T follicular helper cell (primary cell): ENCODE results near the gene HPS6.

ENCODE experiments used
- DNase-seq: peaks from one replicate; pipeline ENCODE4 v3.0.0-alpha.2; 2020; ENCODE audit warnings: low read depth

HPS6 gene

DNA sequence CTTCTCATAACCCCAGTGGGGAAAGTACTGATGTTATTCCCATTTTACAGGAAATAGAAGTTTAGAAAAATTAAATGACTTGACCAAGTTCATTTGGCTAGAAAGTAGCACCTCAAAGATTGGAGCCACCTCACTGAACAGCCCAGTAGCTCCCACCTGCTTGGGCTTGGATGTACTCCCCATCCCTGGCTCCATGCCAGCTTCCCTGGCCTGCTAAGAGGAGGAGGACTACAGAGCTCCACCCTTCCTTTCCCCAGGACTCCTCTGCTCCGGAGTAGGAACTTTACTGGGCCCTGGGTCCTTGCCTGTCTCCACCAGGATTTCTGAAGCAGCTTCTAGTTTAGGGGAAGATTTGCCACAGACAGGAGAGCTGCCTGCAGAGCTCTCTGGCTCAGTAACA is 3.1 kb downstream of the HPS6 start:
- no peak for DNase-seq

DNA sequence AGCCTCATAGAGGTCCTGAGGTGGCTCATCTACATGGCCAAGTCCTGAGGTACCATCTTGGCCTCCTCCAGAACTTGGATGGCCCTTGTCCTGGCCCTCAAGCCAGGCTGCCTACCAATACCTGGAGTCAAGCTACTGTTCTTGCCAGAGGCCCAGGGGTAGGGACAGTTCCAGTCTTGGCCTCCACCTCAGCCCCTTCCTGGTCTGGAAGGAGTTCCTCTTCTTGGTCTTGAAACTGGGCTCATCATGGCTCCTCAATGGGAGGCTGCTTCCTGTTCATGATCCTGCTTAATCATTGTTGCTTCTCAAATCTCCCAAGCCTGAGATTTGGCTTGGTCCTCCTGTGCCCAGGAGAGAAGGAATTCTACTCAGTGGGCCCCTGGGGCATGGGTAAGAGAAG is 3.9 kb downstream of the HPS6 start:
- no peak for DNase-seq

DNA sequence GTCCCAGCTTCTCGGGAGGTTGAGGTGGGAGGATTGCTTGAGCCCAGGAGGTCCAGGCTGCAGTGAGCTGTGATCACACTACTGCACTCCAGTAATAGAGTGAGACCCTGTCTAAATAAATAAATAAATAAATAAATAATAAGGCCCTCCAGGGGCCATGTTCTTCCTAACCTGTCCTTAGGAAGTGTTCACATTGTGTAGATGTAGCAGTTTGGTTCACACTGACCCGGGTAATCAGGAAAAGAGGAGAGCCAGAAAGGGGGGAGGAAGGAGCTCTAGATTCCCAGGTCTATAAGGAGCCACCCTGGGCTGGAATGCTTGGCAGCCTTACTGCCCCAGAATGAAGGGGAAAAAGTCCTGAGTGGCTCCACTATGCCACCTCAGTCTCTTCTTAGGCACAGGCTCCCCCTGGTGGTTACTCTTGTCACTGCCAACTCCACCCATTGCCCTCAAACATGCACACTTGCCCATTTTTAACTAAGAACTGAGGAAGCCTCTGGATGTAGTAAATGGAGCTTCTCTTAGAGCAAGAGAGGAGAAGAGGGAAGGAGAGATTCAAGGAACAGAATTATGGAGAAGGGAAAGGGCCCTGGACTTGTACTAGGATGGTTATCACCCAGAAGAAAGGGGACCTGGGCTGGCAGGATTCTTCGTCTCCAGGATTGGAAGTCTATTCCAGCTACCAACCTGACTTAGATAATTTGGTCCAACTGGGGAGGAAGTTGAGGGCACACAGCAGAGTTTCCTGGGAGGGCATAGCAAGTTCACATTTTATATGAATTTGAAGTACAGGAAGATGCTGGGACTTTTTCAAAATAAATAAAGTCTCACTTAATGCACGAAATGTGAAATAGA is 7.8 kb downstream of the HPS6 start:
- peak; percentile 66 for DNase-seq

DNA sequence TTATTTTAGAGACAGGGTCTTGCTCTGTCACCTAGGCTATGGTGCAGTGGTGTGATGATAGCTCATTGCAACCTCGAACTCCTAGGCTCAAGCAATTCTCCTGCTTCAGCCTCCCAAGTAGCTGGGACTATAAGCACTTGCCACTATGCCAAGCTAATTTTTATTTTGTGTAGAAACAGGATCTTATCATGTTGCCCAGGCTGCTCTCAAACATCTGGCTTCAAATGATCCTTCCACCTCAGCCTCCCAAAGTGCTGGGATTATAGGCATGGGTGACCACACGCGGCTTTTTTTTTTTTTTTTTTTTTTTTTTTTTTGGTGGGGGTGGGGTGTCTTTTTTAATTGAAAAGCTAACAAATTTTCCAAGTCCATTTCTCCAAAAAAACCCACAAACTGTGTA is 18.4 kb downstream of the HPS6 start:
- DNase-seq = no peak

DNA sequence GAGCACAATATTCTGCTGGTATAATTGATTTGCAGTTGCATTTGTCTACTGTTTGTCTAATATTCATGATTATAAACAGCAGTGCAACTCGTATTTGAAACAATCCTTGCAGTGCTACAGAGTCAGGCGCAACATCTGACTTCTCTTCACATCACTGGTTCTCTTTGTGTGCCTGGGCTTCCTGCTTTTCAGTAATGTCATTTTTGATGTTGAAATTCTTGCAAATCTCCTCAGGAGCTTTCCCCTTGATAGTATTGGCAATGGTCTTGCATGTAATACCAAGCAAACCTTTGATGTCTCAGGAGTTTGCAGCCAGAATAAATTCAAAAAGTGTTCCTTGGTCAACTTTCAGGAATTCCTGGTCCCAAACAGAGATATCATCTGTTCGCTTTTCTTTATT is 20.2 kb downstream of the HPS6 start:
- DNase-seq = no peak

DNA sequence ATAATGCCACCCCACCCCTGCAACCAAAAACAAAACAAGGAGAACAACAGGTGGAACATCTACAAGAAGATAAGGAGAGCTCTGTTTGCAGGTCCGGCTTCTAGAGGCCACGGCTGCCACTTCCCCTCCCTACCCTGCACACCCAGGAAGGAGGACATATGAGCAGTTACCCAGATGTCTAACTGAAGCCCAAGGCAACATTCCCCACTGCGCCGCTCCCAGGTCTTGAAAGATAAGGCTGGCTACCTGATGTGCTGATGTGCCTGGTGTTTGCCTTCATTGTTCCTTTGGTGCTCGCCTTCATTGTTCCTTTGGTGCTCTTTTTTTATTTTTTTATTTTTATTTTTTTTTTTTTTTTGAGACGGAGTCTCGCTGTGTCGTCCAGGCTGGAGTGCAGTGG is 21.0 kb downstream of the HPS6 start:
- DNase-seq = no peak

DNA sequence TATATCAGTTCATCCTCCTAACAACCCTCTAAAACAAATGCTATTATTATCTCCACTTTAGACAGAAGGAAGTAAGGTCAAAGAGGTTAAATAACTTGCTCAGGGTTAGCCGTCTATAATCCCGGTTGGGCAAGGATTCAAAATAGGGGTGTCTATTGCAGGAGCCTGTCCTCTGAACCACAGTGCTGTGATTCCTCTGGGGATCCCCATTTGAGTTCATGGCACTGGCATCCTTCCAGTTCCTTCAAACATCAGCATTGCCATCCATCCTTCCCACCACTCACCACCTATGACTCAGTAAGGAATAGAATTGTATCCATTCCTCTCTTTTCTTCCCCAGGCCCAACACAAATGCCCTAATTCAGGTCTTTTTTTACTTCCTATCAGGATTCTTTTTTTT is 25.6 kb downstream of the HPS6 start:
- DNase-seq = no peak

DNA sequence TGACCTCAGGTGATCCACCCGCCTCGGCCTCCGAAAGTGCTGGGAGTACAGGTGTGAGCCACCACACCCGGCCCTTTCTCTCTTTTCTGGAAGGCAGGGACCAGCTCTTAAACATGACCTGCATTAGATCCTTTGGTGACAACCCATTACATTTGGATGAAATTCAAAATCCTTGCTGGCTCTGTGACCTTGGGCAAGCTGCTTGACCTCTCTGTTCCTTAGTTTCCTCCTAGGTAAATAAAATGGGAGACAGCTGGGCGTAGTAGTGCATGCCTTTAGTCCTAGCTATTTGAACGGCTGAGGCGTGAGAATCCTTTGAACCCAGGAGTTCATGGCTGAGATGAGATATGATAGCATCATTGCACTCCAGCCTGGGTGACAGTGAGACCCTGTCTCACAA is 31.3 kb downstream of the HPS6 start:
- no peak for DNase-seq

DNA sequence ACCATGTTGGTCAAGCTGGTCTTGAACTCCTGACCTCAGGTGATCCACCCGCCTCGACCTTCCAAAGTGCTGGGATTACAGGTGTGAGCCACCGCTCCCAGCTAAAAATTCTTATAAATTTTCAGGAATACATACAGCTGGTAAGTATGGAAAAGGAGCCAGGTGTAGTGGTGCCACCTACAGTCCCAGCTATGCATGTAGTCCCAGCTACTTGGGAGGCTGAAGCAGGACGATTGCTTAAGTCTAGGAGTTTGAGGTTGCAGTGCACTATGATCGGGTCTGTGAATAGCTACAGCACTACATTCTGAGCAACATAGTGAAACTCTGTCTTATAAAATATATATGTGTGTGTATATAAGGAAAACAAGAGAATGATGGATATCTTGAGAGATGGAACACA is 36.0 kb downstream of the HPS6 start:
- no peak for DNase-seq

DNA sequence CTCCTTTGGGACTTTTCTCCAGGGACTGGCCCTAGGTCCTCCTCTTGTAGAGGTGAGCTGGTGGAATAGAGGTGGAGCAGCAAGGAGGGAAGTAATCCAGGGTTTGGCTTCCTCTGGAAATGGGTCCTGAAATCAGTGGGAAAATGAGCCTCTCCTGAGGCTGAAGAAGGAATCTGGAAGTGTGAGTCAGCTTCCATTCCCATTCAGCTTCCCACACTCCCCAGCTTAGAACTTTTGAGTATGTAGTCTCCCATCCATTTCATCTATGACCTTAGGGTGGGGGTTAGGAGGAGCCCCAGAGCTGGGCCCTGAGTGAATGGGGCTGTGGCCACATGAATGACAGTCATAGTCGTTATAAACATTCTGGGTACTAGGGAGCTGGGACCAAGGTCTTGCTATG is 37.3 kb downstream of the HPS6 start:
- no peak for DNase-seq

DNA sequence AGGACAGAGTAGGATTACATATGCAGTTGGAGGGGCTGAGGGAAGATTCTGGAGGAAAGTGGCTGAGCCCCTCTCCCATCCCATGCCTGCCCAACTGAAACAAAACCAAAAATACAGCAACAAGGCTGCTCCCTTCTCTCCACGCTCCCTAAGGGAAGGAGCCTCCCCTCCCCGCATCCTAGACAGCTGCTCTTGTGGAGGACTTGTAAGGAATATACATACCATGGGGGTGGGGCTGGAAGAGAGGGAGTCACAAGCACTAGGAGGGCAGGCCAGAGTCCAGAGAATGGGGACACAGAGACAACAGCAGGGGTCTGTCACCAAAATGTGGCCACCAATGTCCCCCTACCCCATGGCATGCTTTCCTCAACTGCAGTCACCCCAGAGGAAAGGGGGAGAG is 41.8 kb downstream of the HPS6 start:
- DNase-seq = no peak

DNA sequence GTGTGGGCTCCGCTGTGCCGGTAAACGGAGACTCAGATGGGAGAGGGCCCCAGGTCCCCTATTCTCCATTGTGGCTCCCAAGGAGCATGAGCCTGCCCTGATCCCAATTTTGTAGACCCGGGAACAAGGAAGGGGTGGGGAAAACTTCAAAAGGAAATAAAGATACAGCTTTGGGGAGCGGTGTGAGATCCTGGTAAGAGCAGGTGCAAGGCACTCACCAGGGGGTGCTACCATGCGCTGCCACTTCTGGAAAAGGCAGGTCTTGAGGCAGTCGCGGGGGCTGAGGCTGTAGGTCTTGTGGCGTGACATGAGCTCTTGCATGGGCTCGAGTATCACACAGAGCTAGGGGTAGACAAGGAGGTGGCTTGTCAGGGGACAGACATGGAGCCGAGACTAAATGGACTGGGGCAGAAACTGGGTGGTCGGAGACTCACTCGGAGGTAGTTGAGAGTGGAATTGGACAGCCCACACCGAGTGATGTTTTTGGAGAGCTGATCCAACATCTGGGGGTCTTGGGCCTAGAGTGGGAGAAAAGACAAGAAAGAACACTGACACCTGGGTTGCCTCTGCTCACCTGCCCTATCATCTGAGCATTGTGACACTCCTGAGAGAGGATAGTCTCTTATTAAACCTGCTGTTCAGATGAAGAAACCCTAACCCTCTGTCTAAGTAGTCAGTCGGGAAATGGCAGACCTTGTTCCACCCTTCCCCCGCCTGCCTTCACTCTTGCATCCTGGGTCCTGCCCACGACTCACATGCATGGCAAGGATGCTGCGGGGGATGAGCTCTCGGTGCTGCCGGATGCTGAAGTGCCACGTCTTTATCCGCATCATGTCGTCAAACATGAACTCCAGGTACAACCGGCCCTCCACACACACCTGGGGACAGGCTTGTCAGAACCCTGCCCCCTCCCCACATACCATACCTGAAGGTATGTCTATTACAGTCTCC is 44.3 kb downstream of the HPS6 start:
- DNase-seq = no peak

DNA sequence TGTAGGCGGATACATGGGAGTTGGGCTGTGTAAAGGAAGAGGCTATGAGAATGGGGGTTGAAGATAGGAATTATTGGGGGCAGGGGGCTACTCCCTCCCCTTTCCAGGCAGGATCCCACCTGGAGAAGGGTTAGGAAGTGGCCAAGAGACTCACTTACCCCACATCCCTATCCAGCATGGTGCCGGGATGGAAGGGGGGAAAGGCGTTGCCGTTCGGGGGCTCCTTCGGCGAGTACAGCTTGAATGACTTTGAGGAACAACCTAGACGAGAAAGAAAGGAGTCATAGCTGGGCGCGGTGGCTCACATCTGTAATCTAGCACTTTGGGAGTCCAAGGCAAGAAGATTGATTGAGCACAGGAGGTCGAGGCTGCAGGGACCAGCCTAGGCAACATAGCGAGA is 46.1 kb downstream of the HPS6 start:
- no peak for DNase-seq

DNA sequence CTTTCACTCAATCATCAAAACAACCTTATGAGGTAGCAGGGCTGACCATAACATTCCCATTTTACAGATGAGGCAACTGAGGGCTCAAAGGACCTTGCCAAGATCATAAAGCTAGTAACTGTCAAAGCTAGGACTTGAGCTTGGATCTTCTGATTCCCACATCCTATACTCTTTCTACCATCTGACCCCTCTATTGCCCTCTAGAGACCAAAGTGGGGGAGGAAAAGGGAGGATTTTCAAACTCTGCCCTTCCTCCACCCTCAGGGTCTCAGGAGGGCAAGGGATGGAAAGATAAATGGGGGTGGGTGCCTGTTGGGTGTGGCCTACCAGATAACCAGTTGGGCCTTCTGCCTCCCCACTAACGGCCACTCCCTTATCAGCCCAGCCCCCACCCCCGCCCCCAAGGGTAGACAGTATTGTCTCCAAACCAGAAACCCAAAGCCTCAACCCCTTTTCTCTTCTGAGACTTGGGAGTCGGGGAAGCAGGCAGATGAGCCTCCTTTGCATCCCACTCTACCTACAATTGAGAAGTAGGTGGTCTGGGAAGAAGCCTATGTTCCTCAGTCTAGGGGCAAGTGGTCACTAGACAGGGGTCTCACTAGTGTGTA is 47.2 kb downstream of the HPS6 start:
- no peak for DNase-seq

DNA sequence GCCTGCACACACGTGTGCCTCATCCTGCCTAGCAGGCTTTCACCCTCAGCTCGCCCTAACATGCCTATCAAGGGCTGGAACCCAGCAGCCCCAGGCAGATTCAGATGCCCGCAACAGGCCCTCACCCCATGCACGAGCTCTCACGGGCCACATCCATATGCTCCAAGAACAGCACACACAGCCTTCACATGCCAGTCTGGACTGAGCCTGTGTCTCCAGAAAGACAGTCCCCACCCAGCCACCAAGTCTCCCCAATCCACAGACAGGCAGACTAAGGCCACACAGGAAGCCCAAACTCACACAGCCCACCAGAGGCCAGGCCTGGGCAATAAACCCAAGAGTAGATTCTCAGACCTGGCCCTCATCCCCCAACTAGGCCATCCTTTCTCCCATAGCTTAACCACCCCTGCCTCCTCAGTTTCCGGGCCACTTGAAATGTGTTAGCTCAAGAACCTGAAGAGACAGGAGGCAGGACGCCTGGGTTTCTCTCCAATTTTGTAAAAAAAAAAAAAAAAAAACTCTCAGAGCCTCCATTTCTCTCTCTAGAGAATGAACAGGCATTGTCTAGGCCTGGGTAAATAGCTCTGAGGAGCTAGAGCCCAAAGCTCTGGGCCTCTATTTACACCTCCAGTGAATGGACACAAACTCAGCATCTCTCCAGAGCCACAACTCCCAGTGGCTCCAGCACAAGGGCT is 48.3 kb downstream of the HPS6 start:
- DNase-seq = no peak

DNA sequence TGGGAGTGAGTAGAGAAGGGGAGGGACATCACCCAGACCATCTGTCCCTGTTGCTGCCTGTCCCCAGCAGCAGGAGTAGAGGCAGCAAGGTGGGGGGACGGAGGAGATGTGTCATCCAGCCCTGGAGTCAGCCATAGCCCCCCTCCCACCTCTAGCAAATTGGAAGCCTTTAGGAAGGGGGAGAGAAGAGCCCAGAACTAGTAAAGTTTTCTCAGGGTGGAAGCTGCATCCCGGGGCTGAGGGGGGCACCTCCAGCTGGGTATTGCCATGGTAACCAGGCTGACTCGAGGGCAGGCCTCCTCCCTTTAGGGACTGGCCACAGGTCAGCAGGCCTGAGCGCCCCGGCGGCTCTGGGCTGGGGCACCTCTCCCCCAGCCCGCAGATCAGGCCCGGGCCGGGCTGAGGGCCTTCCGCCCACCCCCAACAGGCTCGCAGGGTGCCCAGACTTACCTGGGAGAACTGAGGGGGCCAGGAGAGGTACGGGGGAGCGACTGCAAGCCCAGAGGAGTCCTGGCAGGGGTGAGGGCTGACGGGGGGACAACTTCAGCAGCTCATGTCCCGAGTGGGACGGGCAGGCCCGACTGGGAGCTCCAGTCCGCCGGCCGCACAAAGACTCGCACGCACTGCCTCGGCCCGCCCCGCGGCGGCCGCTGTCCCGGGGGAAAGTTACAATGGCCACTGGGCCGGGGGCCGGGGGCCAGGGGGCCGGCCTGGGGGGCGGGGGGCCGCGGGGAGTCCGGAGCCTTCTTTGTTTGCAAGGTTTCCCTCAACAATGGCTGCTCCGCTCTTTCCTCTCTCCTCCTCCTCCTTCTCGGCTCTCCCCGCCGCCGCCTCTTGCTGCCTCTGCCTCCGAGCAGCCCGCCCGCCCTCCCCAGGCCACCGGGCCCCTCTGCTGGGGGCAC is 49.1 kb downstream of the HPS6 start:
- no peak for DNase-seq

DNA sequence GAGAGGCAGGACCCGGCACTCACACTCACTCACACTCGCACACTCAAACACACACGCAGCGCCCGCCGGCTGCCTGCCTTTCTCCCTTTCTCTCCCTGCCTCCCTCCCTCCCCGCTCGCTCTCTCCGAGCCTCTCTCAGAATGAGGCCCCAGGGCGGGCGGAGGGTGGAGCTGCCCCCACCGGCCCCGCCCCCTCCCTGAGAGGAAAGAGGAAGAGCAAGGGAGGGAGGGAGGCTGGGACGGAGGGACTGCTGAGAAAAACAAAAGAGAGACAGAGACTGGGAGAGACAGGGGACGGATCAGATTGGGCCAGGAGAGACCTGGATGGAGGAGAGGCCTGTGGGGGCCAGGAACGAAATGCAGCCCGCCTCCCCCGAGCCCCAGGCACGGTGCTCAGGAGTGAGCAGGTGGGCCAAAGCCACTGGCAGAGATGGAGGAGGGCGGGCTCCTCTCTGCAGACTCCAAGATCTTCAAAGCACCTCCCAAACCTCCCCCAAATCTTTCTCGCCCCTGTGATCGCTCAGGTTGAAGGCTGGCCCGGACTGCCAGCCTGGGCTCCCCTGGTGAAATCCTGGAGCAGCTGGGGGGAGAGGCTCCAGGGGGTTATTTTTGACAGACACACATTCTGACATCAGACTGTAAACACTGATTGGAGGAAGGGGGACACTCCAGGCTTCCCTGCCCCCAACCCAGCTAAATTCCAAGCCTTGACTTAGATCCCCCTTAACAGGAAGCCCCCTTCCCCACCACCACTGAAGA is 49.9 kb downstream of the HPS6 start:
- DNase-seq = peak; percentile 80

DNA sequence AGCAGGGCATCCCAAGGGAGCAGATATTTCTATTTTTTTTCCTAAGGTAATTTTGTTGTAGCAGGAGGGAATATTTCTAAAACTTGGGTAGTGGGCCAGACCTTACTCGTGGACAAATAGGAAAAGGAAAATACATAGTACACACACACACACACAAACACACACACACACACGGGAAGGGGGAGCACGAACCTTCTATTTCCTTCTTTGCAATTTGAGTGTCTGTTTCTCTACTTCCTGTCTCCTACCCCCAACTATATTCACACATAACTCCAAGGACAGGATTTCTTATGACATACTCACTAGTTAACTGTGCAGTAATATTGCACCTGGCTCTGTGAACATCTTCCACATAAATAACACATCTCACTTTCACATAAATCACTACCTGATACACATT is 50.6 kb downstream of the HPS6 start:
- no peak for DNase-seq

DNA sequence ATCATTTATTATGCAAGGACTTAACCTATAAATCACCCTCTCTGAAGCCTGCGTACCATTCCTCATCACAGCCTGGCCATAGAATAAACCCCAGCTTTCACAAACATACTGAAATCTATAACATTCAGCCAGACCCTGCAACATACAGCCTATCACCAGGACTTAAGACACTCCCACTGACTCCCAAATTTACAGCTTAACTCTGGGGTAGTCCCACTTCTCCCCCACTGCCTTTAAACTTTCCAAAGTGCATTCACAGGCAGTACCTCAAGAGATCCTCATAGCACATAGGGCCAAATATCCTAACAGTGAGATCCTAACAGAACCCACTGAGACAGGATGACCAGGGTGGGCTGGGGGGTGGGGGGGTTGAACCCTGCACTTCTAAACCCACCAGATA is 51.5 kb downstream of the HPS6 start:
- DNase-seq = no peak
